NCI-H146 treated with DMSO at 0.1 percent for 48 hours (cell line): Measurements from ENCODE around the gene SINHCAF.

Source experiments
- DNase-seq: peaks from one replicate; lab custom pipeline; 2025; ENCODE audit not compliant: unreplicated experiment; lab: John Stamatoyannopoulos, UW

The SINHCAF gene

GRCh38 chr12:31234053-31234840, 91.7 kb downstream of the SINHCAF start:
- peak; percentile 77 for DNase-seq

- DNase-seq: no peak
Observed at GRCh38 chr12:31233061-31233730, 92.8 kb downstream of the SINHCAF start.

GRCh38 chr12:31232361-31232965, 93.5 kb downstream of the SINHCAF start:
- DNase-seq: no peak

GRCh38 chr12:31231611-31232360, 94.2 kb downstream of the SINHCAF start:
- no peak for DNase-seq
